ENCODE measurements around the gene UBN2. TPM values are rescaled to one million over a fixed set of nuclear protein-coding genes. Genes with fewer than 3 reads are reported as not detected.

Gene UBN2
- total RNA-seq, 2 donors from 2014 or later, result 45.3 to 48.8 TPM

GRCh38 chr7:139255290-139255689 is 24.3 kb downstream of the UBN2 start:
- no peak overlapping the region for H3K4me3 Mint-ChIP-seq
- 100% methylated on average over 2 to 4 of the region's 4 CpGs for WGBS, 2 experiments (ENCODE audit: insufficient coverage in 1 of 2, insufficient read length in 1 of 2)

GRCh38 chr7:139259142-139259541 is 28.1 kb downstream of the UBN2 start:
- Histone ChIP-seq H3K9me3 (ENCODE audit: control insufficient read depth, low read length) (peaks cover 5% of the 10 kb centered on the region), H3K27ac (ENCODE audit: low read depth, low read length) (no peak overlapping the region), H3K27me3 (ENCODE audit: control insufficient read depth, insufficient read depth, low read length, poor library complexity, severe bottlenecking) (no peaks in the 10 kb centered on the region), H3K4me1 (ENCODE audit: control insufficient read depth, insufficient read depth, low read length) (no peaks in the 10 kb centered on the region), H3K9ac (ENCODE audit: extremely low read depth, low read length, poor library complexity, severe bottlenecking) (no peak overlapping the region), H3K4me3 (ENCODE audit: low read length) (no peak overlapping the region), H3K36me3 (ENCODE audit: control insufficient read depth, insufficient read depth, low read length) (peaks cover 84% of the 10 kb centered on the region)
- no peak for DNase-seq
- peaks cover 12% of the 10 kb centered on the region for H3K4me1 Mint-ChIP-seq
- H3K27me3 Mint-ChIP-seq (ENCODE audit: insufficient read depth), result no peaks in the 10 kb centered on the region
- no peak overlapping the region for H3K27ac Mint-ChIP-seq
- no peaks in the 10 kb centered on the region for H3K9me3 Mint-ChIP-seq
- 95 to 97% methylated on average over 3 to 5 of the region's 6 CpGs for WGBS, 2 experiments (ENCODE audit: insufficient coverage in 1 of 2, insufficient read length in 1 of 2)
- H3K36me3 Mint-ChIP-seq (ENCODE audit: low read depth), result peaks cover 45% of the 10 kb centered on the region
- H3K4me3 Mint-ChIP-seq, result no peak overlapping the region
- no peak for TF ChIP-seq CTCF (conservative IDR thresholded peaks at IDR 0.05)

More at GRCh38 chr7:139255290-139255689, 24.3 kb downstream of the UBN2 start:
- Mint-ChIP-seq H3K4me1 (peaks cover 12% of the 10 kb centered on the region), H3K36me3 (ENCODE audit: low read depth) (peaks cover 52% of the 10 kb centered on the region), H3K27ac (no peak overlapping the region), H3K27me3 (ENCODE audit: insufficient read depth) (no peaks in the 10 kb centered on the region), H3K9me3 (no peaks in the 10 kb centered on the region)
- DNase-seq, result no peak
- TF ChIP-seq CTCF (conservative IDR thresholded peaks at IDR 0.05), result no peak
- Histone ChIP-seq H3K36me3 (ENCODE audit: control insufficient read depth, insufficient read depth, low read length) (peaks cover 78% of the 10 kb centered on the region), H3K27me3 (ENCODE audit: control insufficient read depth, insufficient read depth, low read length, poor library complexity, severe bottlenecking) (no peaks in the 10 kb centered on the region), H3K4me3 (ENCODE audit: low read length) (no peak overlapping the region), H3K9me3 (ENCODE audit: control insufficient read depth, low read length) (no peaks in the 10 kb centered on the region), H3K4me1 (ENCODE audit: control insufficient read depth, insufficient read depth, low read length) (no peaks in the 10 kb centered on the region), H3K9ac (ENCODE audit: extremely low read depth, low read length, poor library complexity, severe bottlenecking) (no peak overlapping the region), H3K27ac (ENCODE audit: low read depth, low read length) (no peak overlapping the region)

GRCh38 chr7:139264220-139264619 is 33.2 kb downstream of the UBN2 start:
- Histone ChIP-seq H3K4me3 (ENCODE audit: low read length) (no peak overlapping the region), H3K36me3 (ENCODE audit: control insufficient read depth, insufficient read depth, low read length) (peaks cover 96% of the 10 kb centered on the region), H3K9me3 (ENCODE audit: control insufficient read depth, low read length) (peaks cover 7% of the 10 kb centered on the region), H3K4me1 (ENCODE audit: control insufficient read depth, insufficient read depth, low read length) (no peaks in the 10 kb centered on the region), H3K27me3 (ENCODE audit: control insufficient read depth, insufficient read depth, low read length, poor library complexity, severe bottlenecking) (no peaks in the 10 kb centered on the region), H3K27ac (ENCODE audit: low read depth, low read length) (no peak overlapping the region), H3K9ac (ENCODE audit: extremely low read depth, low read length, poor library complexity, severe bottlenecking) (no peak overlapping the region)
- no peaks in the 10 kb centered on the region for H3K4me1 Mint-ChIP-seq
- TF ChIP-seq CTCF (conservative IDR thresholded peaks at IDR 0.05), result no peak
- DNase-seq, result no peak
- H3K4me3 Mint-ChIP-seq, result no peak overlapping the region
- WGBS, 2 experiments (ENCODE audit: insufficient coverage in 1 of 2, insufficient read length in 1 of 2), result 90 to 98% methylated on average over 1 to 3 of the region's 3 CpGs
- no peaks in the 10 kb centered on the region for H3K27me3 Mint-ChIP-seq (ENCODE audit: insufficient read depth)
- H3K9me3 Mint-ChIP-seq, result no peaks in the 10 kb centered on the region
- H3K27ac Mint-ChIP-seq, result no peak overlapping the region
- H3K36me3 Mint-ChIP-seq (ENCODE audit: low read depth), result peaks cover 59% of the 10 kb centered on the region

Data from endodermal cell (in vitro differentiated cells).